Mammary epithelial cell (primary cell): ENCODE measurements around the gene TP63.

ENCODE experiments used
- CTCF ChIP-seq, 2 donors: IDR thresholded peaks in 1 of 2; conservative IDR thresholded peaks in 1 of 2; 2 replicates each; pipeline ENCODE4 v1.5.1; 2011 to 2012; ENCODE audit warnings: inconsistent platforms in 2 of 2, low read length in 2 of 2, mild to moderate bottlenecking in 2 of 2, control low read depth in 1 of 2, low read depth in 1 of 2; ENCODE audit not compliant: insufficient read depth in 1 of 2; ENCODE audit errors: extremely low read depth in 1 of 2
- EZH2 ChIP-seq: IDR thresholded peaks from 2 replicates; pipeline ENCODE4 v1.6.1; 2012; ENCODE audit warnings: low read length, inconsistent platforms, borderline replicate concordance

DNA sequence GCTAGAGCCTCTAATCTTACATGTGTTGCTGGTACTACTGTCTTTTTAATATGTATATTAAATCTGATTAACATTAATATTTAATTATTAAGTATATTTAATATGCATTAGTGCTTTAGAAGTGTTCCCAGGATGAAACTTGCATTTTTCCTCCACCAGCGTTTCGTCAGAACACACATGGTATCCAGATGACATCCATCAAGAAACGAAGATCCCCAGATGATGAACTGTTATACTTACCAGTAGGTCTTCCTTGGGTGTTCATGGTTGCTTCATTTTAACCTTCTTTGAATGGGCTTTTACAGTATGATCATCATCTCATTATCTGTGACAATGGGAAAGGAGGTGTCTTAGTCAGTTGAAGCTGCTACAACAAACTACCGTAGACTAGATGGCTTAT is 238.0 kb downstream of the TP63 start:
- TF ChIP-seq CTCF (conservative IDR thresholded peaks at IDR 0.05 in 1 of 2, IDR thresholded peaks at IDR 0.05 in 1 of 2; ENCODE audit: extremely low read depth in 1 of 2, insufficient read depth in 1 of 2, low read depth in 1 of 2, low read length in 2 of 2) (no peak), EZH2 (no peak)
